ENCODE results near the gene RASD2.

GRCh38 chr22:35493074-35493473 lies 47.6 kb upstream of the RASD2 start:
- no peak for TF ChIP-seq CTCF (IDR thresholded peaks at IDR 0.05)
- no peak for TF ChIP-seq EZH2 (IDR thresholded peaks at IDR 0.05; ENCODE audit: borderline replicate concordance, insufficient read depth, low read depth, low read length, poor library complexity, severe bottlenecking)

All from B cell (primary cell).